Measurements from ENCODE around the gene MTHFD1L.

The MTHFD1L gene

DNA sequence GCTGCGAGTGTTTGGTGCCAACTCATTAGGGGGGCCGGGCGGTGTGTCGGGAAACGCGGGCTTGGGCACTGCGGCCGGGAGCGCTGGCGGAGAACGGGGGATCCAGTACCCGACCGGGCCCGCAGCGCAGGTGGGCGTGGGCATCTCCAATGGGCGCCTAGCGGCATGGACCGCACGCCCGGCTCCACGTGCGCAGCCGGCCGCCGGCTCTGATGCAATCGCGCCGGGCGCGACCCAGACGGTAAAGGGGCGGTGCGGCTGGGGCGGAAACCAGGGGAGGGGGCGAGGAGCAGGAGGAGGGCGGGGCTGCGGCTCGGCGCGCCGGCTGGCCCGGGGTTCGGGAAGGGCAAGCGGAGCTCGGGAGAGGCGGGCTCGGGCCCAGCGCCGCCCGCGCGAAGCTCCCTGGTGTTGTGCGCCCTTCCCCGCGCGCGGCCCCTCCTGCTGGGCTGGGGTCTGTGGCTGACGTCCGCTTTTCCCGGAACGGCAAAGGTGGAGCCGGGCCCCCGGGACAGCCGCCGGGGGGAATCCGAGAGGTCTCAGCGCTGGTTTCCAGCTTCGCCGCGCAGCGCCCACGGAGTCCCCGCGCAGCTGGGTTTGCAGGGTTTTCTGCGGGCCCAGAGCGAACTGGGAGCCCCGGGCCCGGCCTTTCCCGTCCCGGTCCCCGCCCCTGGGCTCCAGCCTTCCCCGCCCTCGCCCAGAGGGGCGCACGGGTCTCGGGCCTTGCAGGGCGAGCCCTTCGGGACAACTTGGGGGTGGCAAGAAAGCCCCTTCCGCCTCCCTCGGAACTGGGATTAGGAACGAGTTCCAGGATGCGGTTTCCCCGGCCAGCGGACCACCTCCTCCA, 867 bp downstream of the MTHFD1L start:
- peak; percentile 92 for DNase-seq (ENCODE audit: low spot score)

DNA sequence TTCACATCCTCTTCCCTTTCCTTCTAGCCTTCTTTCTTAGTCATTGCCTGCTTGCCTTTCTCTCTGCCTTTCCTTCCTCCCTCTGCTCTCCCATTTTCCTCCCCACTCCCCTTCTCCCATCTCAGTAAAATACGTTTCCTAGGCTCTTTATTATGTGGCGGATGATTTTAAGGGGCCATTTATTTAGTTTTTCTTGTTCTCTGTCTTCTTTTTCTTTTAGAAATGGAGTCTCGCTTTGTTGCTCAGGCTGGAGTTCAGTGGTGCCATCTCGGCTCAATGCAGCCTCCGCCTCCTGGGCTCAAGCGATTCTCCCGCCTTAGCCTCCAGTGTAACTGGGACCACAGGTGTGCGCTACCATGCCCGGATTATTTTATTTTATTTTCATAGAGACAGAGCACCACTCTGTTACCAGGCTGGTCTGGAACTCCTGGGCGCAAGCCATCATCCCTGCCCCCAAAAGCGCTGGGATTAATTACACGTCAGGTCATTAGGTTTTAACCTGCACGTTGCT, 1.5 kb downstream of the MTHFD1L start:
- no peak for DNase-seq (ENCODE audit: low spot score)

DNA sequence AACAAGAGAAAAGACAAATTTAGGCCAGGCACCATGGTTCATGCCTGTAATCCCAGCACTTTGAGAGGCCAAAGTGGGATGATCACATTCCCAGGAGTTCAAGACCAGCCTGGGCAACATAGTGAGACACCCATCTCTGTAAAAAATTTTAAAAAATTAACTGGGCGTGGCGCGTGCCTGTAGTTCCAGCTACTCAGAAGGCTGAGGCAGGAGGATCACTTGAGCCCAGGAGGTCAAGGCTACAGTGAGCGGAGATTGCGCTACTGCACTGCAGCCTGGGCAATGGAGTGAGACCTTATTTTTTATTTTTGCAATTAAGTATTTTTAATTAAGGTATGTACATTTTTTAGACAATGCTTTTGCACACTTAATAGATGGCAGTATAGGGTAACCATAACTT, 3.3 kb downstream of the MTHFD1L start:
- DNase-seq (ENCODE audit: low spot score) = no peak

DNA sequence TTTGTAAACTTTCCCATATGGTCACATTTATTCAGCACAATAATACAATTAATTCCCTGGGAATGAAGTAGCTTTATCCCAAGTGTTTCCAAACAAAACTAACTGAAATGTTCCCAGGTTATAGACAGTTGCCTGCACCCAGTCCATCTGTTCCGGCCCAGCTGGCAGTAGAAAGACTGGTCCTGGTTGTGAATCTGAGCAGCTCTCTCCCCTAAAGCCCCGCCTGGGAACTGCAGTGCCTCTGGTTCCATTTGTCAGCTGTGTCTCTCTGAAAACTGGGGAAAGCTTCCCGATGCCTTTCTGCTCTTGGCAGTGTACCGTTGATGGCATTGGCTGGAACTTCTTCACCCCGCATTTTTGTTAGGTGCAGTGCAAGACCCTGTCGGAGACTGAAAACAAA, 8.7 kb downstream of the MTHFD1L start:
- DNase-seq (ENCODE audit: low spot score) = no peak

DNA sequence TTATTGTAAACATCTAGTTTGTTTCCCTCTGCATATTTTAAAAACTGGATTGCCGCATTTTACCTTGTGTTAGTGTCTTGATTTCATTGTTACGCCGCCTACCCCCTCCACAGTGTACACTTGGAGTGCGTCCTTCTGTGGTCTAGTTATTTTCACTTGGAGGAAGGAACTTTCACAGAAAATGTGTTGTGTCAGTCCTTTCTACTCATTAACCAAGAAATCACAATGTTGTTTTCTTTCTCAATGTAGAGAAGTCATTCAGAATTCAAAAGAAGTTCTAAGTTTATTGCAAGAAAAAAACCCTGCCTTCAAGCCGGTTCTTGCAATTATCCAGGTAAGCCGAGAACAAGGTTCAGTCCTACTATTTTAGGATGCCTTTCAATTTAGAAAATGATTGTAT, 10.3 kb downstream of the MTHFD1L start:
- DNase-seq (ENCODE audit: low spot score) = no peak

DNA sequence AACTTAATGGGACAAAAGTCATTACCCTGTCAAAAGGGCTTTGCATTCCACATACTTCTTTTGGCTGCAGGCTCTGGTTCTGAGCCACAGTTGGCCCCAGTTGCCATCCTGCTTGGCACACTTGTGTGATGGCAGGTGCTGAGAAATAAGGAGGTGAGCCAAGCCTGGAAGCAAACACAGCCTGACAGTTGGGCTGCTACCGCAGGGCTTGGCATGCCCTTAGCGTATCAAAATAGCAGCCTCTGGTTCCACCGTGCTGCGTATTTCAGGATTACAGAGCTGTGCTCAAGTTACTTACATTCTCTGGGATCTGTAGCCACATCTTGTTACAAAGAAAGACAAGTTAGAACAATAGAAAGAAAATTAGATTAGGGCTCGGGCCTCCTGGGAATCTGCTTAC, 11.1 kb downstream of the MTHFD1L start:
- no peak for DNase-seq (ENCODE audit: low spot score)

DNA sequence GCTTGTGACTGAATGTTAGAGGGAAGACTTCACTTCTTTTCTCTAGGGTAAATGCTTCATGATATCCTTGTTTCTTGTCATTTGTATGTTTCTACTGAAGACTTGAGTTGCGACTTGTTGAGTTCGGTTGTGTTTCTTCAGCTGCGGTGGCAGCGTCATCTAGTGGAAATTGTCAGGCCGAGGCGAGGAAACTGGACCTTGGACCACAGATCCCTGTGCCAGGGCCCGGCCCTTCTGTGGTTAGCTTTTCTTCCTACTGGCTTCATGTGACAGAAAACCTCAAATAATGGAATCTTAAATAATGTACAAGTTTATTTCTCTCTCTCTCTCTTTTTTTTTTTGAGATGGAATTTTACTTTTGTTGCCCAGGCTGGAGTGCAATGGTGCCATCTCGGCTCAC, 12.4 kb downstream of the MTHFD1L start:
- DNase-seq (ENCODE audit: low spot score) = no peak

DNA sequence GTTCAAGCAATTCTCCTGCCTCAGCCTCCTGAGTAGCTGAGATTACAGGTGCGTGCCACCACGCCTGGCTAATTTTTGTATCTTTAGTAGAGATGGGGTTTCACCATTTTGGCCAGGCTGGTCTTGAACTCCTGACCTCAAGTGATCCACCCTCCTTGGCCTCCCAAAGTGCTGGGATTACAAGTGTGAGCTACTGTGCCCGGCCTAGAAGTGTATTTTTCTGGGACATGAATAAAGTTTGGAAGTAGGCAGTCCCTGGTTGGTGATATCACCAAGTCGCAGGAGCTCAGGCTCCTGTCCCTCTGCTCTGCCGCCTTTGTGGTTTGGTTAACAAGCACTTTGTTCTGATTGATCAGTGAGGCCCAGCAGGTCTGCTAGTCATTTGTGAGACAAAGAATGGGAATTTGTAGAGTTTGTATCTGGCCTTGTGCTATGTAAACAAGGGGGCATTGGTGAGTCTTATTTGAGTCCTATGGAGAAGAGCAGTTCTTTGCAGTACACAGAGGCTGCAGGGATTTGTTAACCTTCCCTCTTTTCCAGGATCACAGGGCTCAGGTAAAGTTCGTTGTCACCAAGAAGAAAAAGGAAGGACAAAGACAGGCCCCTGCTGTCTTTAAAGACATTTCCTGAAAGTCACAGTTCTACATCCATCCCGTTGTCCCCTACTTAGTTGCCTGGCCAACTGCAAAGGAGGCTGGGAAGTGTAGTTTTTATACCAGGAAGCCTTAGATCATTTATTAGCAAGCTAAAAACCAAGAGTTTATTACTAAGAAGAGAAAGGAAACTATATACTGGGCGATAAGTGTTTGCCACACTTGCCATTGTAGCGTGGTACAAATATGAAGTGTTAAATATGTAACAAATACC, 13.1 kb downstream of the MTHFD1L start:
- no peak for DNase-seq (ENCODE audit: low spot score)

DNA sequence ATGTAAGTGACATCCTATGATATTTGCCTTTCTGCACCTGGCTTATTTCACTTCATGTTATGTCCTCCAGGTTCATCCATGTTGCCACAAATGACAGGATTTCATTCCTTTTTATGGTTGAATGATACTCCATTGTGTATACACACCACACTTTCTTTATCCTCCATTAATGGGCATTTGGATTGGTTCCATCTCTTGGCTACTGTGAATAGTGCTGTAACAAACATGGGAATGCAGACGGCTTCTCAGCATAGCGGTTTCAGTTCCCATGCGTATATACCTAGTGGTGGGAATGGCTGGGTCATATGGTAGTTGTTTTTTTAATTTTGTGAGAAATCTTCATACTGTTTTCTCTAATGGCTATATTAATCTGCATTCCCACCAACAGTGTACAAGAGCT, 14.8 kb downstream of the MTHFD1L start:
- no peak for DNase-seq (ENCODE audit: low spot score)

DNA sequence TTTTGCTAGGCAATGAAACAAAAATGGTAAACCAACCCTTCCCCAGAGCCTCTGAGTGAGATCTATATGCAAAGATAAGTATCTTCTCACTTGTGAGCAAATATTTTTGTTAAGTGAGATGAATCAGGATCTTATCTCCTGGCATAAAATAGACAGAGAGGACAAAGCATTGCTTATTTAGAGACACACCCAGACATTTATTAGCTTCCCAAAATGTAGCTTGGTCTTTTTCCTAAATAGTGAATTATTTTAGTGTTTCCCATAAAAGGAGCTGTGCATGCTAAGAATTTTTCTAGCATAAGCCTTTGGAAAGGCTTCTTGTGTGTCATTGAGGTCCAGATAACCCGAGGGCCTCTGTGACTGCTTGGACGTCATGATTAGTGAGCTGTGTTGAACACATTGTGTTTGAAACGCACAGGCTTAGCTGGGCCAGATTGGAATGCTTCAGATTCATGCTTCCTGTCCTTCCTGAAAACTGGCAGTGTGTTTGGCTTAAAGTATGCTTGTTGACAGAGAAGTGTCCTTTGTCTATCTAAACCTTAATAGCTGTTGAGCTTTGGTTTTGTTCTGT, 16.5 kb downstream of the MTHFD1L start:
- DNase-seq (ENCODE audit: low spot score) = peak; percentile 60

DNA sequence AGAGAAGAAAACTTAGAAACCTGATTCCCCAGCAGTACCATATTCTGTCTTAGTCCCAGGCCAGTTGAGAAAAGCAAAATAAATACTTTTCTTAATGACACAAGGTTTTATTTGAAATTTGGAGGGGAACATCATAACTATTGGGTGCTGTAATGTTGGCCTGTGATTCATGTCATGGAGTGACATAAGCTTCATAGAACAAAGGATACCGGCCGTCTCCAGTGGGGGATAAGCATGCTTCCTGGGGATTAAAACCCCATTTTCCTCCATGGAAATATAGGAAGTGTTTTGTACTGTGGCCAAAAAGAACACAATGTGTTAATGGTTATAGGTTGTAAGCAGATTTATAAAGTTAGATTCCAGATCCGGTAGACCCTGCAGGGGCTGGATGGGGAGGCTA, 18.0 kb downstream of the MTHFD1L start:
- DNase-seq (ENCODE audit: low spot score) = no peak

DNA sequence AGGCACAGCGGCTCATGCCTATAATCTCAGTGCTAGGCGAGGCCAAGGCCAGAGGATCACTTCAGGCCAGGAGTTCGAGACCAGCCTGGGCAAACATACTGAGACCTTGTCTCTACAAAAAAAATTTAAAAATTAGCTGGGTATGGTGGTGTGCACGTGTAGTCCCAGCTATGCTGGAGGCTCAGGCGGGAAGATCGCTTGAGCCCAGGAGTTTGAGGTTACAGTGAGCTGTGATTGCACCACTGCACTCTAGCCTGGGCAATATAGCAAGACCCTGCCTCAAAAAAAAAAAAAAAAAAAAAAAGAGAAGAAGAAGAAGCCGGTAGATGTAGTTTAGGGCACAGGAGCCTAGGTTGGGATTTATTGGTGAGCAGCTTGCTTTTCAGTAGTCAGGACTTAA, 20.7 kb downstream of the MTHFD1L start:
- no peak for DNase-seq (ENCODE audit: low spot score)

DNA sequence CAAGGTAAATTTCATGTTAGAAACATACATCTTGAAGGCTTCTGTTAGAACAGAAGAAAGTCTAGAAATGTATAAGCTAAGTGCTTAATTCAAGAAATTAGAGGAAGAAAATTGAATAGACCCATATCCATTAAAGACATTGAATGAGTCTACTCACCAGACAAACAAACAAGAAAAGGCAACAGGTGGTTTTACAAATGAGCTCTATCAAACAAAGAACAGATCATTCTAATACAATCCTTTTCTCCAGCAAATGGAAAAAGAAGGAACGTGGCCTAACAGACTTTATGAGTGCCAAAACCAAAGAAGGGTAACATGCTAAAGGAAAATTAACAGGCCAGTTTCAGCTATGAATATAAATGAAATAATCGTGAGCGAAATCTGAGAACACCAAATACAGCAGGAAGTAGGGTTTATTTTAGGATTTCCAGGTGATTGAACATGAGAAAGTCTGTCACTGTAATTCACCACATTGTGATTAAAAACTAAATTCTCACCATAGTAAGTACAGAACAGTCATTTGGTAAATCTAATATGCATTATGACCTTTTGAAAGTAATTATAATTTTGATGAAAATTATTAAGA, 22.6 kb downstream of the MTHFD1L start:
- no peak for DNase-seq (ENCODE audit: low spot score)

DNA sequence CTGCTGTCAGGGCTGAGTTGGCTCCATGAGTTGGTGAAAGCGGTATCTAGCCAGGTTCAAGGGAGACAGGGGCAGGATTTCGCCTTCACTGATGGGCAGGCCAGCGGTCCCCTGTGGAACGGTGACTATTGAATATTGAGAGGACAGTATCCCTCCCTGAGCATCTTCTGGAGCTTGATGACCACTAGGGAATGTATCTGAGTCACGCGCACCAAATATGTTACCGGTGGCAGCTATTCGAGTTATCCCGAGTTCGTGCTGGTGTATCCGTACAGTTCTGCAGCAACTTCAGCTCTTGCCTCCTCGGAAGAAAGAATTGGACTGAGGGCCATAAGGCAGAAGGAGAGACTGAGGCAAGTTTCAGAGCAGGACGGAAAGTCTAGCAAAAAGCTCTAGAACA, 24.8 kb downstream of the MTHFD1L start:
- DNase-seq (ENCODE audit: low spot score) = no peak

DNA sequence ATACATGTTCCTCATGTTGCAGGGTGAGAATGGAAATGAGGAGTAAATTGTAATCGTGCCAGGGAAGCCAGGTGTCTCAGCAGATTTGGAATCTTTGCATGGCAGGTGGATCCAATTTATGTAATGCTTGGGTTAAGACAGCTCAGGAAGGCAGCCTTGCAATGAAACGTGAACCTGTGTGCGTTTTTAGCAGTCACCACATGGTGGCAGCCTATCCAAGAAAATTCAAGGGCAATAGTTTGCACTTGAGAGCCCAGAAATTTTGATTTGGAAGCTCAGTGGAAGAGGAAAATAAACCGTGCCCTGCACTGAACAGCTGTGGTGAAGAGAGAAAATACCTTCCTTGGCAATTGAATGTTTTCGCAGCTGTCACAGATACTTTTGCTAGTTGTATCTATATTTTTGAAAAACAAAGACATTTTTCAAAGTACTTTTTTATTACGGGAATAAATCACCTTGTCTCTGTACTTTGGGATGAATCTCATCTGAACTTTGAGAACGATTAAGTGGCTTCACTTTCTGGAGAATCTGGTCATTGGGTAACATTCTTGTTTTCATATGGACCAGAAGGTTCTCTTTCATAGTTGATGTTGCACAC, 26.5 kb downstream of the MTHFD1L start:
- peak; percentile 62 for DNase-seq (ENCODE audit: low spot score)

DNA sequence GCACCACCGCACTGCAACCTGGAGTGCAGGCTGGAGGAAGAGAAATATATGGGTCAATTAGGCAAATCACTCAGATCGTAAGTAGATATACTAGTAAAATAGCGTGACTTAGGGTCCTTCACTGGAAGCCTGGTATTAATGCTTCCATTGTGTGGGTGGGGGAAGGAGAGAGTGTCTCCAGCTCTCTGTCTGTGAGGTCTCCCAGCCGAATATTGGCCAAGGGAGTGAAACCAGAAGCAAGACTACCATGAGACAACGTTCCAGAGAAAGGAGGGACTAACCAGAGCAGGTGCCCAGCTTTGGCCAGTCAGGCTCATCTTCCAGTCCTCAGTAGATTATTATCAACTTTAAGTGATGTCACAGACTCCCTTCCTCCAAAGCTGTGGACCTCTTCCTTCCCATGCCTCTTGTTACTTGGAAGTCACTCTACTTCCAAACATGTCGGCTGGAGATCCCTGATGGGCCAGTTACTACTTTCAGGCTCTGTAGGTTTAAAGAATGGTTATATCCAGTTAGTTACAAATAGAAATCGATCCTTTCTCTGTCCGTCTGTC, 28.8 kb downstream of the MTHFD1L start:
- no peak for DNase-seq (ENCODE audit: low spot score)

DNA sequence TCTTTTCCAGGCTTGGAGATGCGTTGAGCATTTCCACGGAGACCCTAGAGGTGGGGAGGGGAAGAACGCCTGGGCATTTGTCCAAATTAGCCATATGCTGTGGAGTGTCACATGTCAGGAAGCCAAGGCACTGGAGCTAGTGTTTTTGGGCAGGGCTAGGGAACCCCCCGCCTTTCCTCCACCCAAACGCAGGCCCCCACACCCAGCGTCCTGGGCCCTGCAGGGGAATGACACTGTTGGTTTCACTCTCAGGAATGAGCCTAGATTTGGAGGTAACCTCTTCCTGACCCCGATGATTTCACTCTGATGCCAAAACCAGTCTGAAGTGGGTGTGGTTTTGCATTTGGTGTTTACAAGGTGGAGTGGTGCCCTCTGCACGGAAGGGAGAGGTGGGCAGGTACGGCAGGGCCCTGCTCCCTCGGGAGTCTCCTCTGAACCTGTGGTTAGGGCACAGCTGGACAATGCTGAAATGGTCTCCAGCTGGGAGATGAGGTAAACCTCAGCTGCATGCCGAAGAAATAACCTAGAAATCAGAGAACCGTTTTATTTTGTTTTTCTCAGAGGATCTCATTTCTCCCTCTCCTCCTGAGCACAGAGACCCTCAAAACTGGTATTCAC, 29.5 kb downstream of the MTHFD1L start:
- no peak for DNase-seq (ENCODE audit: low spot score)

DNA sequence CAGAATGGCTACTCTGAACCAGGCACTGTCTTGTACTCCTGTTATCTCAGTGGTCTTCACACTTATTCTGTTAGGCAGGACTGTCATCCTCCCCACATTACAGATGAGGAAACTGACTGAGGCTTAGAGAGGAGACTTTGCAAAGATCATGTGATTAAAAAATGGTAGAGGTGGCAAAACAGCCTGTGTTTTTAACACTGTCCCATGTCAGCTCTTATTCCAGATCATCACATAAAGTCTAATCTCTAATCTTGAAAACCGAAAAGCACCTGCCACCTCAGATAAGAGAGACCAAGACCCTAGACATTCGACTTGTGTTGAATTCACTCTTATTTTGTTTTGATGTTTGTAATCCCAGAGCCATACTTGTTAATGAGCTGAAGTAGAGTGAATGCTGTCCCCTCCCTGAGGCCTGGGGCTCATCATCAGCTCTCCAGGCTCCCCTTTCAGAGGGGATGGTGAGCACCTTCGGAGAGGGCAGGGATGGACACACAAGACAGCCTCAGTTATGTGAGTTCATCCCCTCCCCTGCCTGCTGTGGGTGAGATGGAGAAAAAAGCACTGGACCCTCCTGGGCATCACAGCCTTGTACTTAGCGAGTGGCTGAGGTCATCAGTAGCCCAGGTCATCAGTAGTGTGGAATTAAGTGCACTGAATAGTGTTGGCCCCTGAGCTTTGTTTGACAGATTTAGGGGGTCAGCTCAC, 30.6 kb downstream of the MTHFD1L start:
- no peak for DNase-seq (ENCODE audit: low spot score)

DNA sequence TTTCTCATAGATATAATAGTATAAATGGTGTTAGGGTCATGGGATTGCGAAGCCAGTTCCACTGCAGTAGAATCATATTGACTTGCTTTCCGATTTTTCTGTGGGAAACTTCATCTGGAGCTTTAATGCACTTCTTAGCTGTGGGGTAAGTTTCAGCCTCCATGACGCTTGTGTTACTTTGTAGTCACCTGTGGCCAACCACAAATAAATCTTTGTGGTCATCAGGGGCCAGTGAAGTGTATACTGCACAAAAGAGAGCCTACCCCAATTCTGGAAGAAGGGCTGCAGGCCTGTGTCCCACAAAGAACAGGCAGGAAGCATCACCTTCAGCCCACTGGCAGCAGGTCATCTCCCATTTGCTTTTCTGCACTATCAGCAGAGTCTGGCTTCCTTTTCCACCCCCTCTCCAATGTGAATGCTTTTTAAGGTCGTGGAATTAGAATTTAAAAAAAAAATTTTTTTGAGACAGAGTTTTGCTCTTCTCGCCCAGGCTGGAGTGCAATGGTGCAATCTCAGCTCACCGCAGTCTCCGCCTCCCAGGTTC, 32.0 kb downstream of the MTHFD1L start:
- no peak for DNase-seq (ENCODE audit: low spot score)

Data from ecto neural progenitor cell (in vitro differentiated cells).